SU-DHL-6 (cell line): ENCODE results near the gene IL37.

Source experiments
- H2AFZ ChIP-seq: fragments of 200-600 bp; sonication (generic); 2 replicates; pipeline ENCODE4 v1.6.1; 2014; ENCODE audit warnings: low read depth, mild to moderate bottlenecking, moderate library complexity, mixed read lengths, antibody characterized with exemption, low read length; ENCODE audit not compliant: severe bottlenecking
- H3F3A ChIP-seq: fragments of 200-600 bp; shearing (Covaris generic); 2 replicates; pipeline ENCODE4 v1.6.0; 2016; ENCODE audit warnings: antibody characterized with exemption, mild to moderate bottlenecking; ENCODE audit not compliant: insufficient read depth
- H3K27ac ChIP-seq: fragments of 200-600 bp; sonication (generic); 2 replicates; pipeline ENCODE4 v1.5.1; 2016; ENCODE audit warnings: low read depth, mild to moderate bottlenecking, low read length, moderate library complexity, mixed read lengths
- H3K27me3 ChIP-seq: fragments of 200-600 bp; sonication (generic), shearing (Covaris generic); 2 replicates; pipeline ENCODE4 v1.6.0; 2014; ENCODE audit warnings: mild to moderate bottlenecking, low read length
- H3K36me3 ChIP-seq: fragments of 200-600 bp; sonication (generic); 2 replicates; pipeline ENCODE4 v1.6.1; 2014; ENCODE audit warnings: mild to moderate bottlenecking, low read length, mixed read lengths
- H3K4me2 ChIP-seq: fragments of 300-600, 200-600 bp; shearing (Covaris generic), sonication (generic); 2 replicates; pipeline ENCODE4 v1.6.0; 2014; ENCODE audit warnings: low read length, low read depth, mild to moderate bottlenecking; ENCODE audit not compliant: poor library complexity, severe bottlenecking
- H3K4me3 ChIP-seq: fragments of 200-600 bp; sonication (generic); 2 replicates; pipeline ENCODE4 v1.5.1; 2014; ENCODE audit warnings: antibody characterized with exemption, low read length, mild to moderate bottlenecking, mixed read lengths; ENCODE audit not compliant: insufficient read depth, poor library complexity, severe bottlenecking
- H3K79me2 ChIP-seq: fragments of 200-600 bp; sonication (generic); 2 replicates; pipeline ENCODE4 v1.6.1; 2014; ENCODE audit warnings: mild to moderate bottlenecking, low read length, moderate library complexity; ENCODE audit not compliant: insufficient read depth
- H3K9ac ChIP-seq: fragments of 200-600 bp; sonication (generic); 2 replicates; pipeline ENCODE4 v1.7.0; 2014; ENCODE audit warnings: mild to moderate bottlenecking, low read length
- H3K9me2 ChIP-seq: fragments of 200-600 bp; sonication (generic); replicated peaks from 2 replicates; pipeline ENCODE4 v1.6.1; 2014; ENCODE audit warnings: low read length; ENCODE audit not compliant: insufficient read depth
- H3K9me3 ChIP-seq: fragments of 200-600 bp; sonication (generic); 2 replicates; pipeline ENCODE4 v1.6.1; 2014; ENCODE audit warnings: low read length, mixed read lengths; ENCODE audit not compliant: insufficient read depth
- H4K20me1 ChIP-seq: fragments of 200-600 bp; sonication (generic); 2 replicates; pipeline ENCODE4 v1.6.1; 2014; ENCODE audit warnings: low read depth, mild to moderate bottlenecking, antibody characterized with exemption, low read length, moderate library complexity, mixed read lengths
- CTCF ChIP-seq: fragments of 200-600 bp; sonication (generic); IDR thresholded peaks from one replicate; pipeline ENCODE4 v1.5.1; 2017; ENCODE audit warnings: antibody characterized with exemption, mild to moderate bottlenecking, low read length, moderate library complexity; ENCODE audit not compliant: insufficient read depth, poor library complexity, severe bottlenecking
- EZH2phosphoT487 ChIP-seq: fragments of 200-600 bp; sonication (generic), shearing (Covaris generic); conservative IDR thresholded peaks from 2 replicates; pipeline ENCODE4 v1.6.1; 2018; ENCODE audit warnings: mild to moderate bottlenecking, antibody characterized with exemption, low read length, moderate library complexity, mixed read lengths

The IL37 gene

GRCh38 chr2:112867701-112868631 lies 43.0 kb upstream of the IL37 start:
- Histone ChIP-seq H3K9me2 (no peaks in the 10 kb centered on the region), H3K9me3 (no peaks in the 10 kb centered on the region), H3K4me3 (no peak overlapping the region), H4K20me1 (no peaks in the 10 kb centered on the region), H3F3A (no peaks in the 10 kb centered on the region), H3K9ac (no peak overlapping the region), H2AFZ (no peak overlapping the region), H3K4me2 (no peak overlapping the region), H3K36me3 (no peaks in the 10 kb centered on the region), H3K27ac (no peak overlapping the region), H3K27me3 (no peaks in the 10 kb centered on the region), H3K79me2 (no peaks in the 10 kb centered on the region)
- TF ChIP-seq EZH2phosphoT487 (no peak), CTCF (no peak)

- H3K4me2 ChIP-seq, result no peak overlapping the region
- no peaks in the 10 kb centered on the region for H3K27me3 ChIP-seq
- no peak for TF ChIP-seq CTCF
- no peak for TF ChIP-seq EZH2phosphoT487
- H3K27ac ChIP-seq, result no peak overlapping the region
- no peaks in the 10 kb centered on the region for H3K9me2 ChIP-seq
- no peaks in the 10 kb centered on the region for H4K20me1 ChIP-seq
- H3K9ac ChIP-seq, result no peak overlapping the region
- H3F3A ChIP-seq, result no peaks in the 10 kb centered on the region
- no peak overlapping the region for H3K4me3 ChIP-seq
- no peaks in the 10 kb centered on the region for H3K36me3 ChIP-seq
- H3K79me2 ChIP-seq, result no peaks in the 10 kb centered on the region
- H2AFZ ChIP-seq, result no peak overlapping the region
- H3K9me3 ChIP-seq, result no peaks in the 10 kb centered on the region
Observed at GRCh38 chr2:112869258-112869842, 41.6 kb upstream of the IL37 start.

- H3K27me3 ChIP-seq, result no peaks in the 10 kb centered on the region
- no peak overlapping the region for H2AFZ ChIP-seq
- no peak overlapping the region for H3K9ac ChIP-seq
- H4K20me1 ChIP-seq, result no peaks in the 10 kb centered on the region
- H3K36me3 ChIP-seq, result no peaks in the 10 kb centered on the region
- no peaks in the 10 kb centered on the region for H3K9me2 ChIP-seq
- H3K4me3 ChIP-seq, result no peak overlapping the region
- no peak for TF ChIP-seq CTCF
- TF ChIP-seq EZH2phosphoT487, result no peak
- no peak overlapping the region for H3K27ac ChIP-seq
- H3F3A ChIP-seq, result no peaks in the 10 kb centered on the region
- no peaks in the 10 kb centered on the region for H3K79me2 ChIP-seq
- no peak overlapping the region for H3K4me2 ChIP-seq
- no peaks in the 10 kb centered on the region for H3K9me3 ChIP-seq
Observed at GRCh38 chr2:112870841-112871835, 39.8 kb upstream of the IL37 start.
